Measurements from ENCODE around the gene GRPEL1. TPM values are rescaled to one million over a fixed set of nuclear protein-coding genes. Genes with fewer than 3 reads are reported as not detected.
A peak's percentile ranks its signal among the peaks of the same experiment; 100 is the strongest.

Gene GRPEL1
- total and polyA plus RNA-seq, 2 of the 13 experiments (the other 11 are each of a cell fraction or from before 2014, with no cell fraction given), result 32.3 to 141 TPM

GRCh38 chr4:7068279-7068842 lies 497 bp upstream of the GRPEL1 start (continued):
- TF ChIP-seq, protein P1, sequence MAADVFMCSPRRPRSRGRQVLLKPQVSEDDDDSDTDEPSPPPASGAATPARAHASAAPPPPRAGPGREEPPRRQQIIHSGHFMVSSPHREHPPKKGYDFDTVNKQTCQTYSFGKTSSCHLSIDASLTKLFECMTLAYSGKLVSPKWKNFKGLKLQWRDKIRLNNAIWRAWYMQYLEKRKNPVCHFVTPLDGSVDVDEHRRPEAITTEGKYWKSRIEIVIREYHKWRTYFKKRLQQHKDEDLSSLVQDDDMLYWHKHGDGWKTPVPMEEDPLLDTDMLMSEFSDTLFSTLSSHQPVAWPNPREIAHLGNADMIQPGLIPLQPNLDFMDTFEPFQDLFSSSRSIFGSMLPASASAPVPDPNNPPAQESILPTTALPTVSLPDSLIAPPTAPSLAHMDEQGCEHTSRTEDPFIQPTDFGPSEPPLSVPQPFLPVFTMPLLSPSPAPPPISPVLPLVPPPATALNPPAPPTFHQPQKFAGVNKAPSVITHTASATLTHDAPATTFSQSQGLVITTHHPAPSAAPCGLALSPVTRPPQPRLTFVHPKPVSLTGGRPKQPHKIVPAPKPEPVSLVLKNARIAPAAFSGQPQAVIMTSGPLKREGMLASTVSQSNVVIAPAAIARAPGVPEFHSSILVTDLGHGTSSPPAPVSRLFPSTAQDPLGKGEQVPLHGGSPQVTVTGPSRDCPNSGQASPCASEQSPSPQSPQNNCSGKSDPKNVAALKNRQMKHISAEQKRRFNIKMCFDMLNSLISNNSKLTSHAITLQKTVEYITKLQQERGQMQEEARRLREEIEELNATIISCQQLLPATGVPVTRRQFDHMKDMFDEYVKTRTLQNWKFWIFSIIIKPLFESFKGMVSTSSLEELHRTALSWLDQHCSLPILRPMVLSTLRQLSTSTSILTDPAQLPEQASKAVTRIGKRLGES (CRISPR knock-in tag; IDR thresholded peaks at IDR 0.05; ENCODE audit: borderline replicate concordance), result 0 out of 2 replicates have a peak, but pooled peaks have one; percentile 28
- TF ChIP-seq NR2F1 (CRISPR knock-in tag; IDR thresholded peaks at IDR 0.05) (no peak; a peak in 1 of 4 replicates), GATA4 (IDR thresholded peaks at IDR 0.05; ENCODE audit: borderline replicate concordance, low read depth) (0 out of 2 replicates have a peak, but pooled peaks have one; percentile 22), SIN3B (IDR thresholded peaks at IDR 0.05; ENCODE audit: low read length) (no peak), ZNF530 (CRISPR knock-in tag; IDR thresholded peaks at IDR 0.05; ENCODE audit: low read depth) (no peak), MEIS2 (CRISPR knock-in tag; IDR thresholded peaks at IDR 0.05) (no peak; the same call in 1 of the 2 replicates), ZNF709 (CRISPR knock-in tag; IDR thresholded peaks at IDR 0.05) (no peak), TBL1XR1 (IDR thresholded peaks at IDR 0.05; ENCODE audit: borderline replicate concordance, low read length, partially characterized antibody) (no peak), ZNF121 (CRISPR knock-in tag; IDR thresholded peaks at IDR 0.05) (no peak), RAD51 (IDR thresholded peaks at IDR 0.05; ENCODE audit: borderline replicate concordance) (no peak), PHF20 (CRISPR knock-in tag; IDR thresholded peaks at IDR 0.05) (peak; percentile 6; the same call in 1 of the 2 replicates), E2F1 (CRISPR knock-in tag; IDR thresholded peaks at IDR 0.05) (no peak), ZNF777 (CRISPR knock-in tag; IDR thresholded peaks at IDR 0.05) (peak; percentile 13; the same call in 1 of the 2 replicates), HIVEP1 (CRISPR knock-in tag; IDR thresholded peaks at IDR 0.05) (no peak), ZFP36L2 (CRISPR knock-in tag; IDR thresholded peaks at IDR 0.05) (no peak), ZNF800 (CRISPR knock-in tag; IDR thresholded peaks at IDR 0.05) (0 out of 2 replicates have a peak, but pooled peaks have one; percentile 17)
- TF ChIP-seq, protein P2, sequence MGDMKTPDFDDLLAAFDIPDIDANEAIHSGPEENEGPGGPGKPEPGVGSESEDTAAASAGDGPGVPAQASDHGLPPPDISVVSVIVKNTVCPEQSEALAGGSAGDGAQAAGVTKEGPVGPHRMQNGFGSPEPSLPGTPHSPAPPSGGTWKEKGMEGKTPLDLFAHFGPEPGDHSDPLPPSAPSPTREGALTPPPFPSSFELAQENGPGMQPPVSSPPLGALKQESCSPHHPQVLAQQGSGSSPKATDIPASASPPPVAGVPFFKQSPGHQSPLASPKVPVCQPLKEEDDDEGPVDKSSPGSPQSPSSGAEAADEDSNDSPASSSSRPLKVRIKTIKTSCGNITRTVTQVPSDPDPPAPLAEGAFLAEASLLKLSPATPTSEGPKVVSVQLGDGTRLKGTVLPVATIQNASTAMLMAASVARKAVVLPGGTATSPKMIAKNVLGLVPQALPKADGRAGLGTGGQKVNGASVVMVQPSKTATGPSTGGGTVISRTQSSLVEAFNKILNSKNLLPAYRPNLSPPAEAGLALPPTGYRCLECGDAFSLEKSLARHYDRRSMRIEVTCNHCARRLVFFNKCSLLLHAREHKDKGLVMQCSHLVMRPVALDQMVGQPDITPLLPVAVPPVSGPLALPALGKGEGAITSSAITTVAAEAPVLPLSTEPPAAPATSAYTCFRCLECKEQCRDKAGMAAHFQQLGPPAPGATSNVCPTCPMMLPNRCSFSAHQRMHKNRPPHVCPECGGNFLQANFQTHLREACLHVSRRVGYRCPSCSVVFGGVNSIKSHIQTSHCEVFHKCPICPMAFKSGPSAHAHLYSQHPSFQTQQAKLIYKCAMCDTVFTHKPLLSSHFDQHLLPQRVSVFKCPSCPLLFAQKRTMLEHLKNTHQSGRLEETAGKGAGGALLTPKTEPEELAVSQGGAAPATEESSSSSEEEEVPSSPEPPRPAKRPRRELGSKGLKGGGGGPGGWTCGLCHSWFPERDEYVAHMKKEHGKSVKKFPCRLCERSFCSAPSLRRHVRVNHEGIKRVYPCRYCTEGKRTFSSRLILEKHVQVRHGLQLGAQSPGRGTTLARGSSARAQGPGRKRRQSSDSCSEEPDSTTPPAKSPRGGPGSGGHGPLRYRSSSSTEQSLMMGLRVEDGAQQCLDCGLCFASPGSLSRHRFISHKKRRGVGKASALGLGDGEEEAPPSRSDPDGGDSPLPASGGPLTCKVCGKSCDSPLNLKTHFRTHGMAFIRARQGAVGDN (CRISPR knock-in tag; IDR thresholded peaks at IDR 0.05), result no peak; the same call in 1 of the 2 replicates

Data from HepG2 (cell line).